Activated CD8-positive, alpha-beta memory T cell treated with anti-CD3 and anti-CD28 coated beads for 4 hours (primary cell): ENCODE results near the gene PHAF1.

Source experiments
- DNase-seq, 2 donors: peaks; one replicate each; pipeline ENCODE4 v3.0.0-alpha.2; 2020; ENCODE audit warnings: low read depth in 2 of 2

The PHAF1 gene

DNA sequence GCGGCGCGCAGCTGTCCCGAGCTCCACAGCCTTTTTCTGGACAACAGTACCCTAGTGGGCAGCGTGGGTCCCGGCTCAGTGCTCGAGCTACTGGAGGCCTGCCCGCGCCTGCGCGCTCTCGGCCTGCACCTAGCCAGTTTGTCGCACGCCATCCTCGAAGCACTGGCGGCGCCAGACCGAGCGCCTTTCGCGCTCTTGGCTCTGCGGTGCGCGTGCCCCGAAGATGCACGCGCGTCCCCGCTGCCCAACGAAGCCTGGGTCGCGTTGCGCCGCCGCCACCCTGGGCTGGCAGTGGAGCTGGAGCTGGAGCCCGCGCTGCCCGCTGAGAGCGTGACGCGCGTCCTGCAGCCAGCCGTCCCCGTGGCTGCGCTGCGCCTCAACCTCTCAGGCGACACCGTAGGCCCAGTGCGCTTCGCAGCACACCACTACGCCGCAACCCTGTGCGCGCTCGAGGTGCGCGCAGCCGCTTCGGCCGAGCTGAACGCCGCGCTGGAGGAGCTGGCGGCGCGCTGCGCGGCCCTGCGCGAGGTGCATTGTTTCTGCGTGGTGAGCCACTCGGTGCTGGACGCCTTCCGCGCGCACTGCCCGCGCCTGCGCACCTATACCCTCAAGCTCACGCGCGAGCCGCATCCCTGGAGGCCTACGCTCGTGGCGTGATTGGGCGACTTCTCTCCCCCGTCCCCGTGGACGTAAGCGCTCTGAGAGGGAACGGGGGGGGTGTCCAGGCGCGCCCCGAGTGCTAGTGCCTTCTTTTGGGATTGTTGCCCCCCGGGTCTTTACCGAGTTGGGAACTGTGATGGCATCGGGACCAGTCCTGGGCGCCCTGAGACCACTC is 53.6 kb downstream of the PHAF1 start:
- DNase-seq = no peak

DNA sequence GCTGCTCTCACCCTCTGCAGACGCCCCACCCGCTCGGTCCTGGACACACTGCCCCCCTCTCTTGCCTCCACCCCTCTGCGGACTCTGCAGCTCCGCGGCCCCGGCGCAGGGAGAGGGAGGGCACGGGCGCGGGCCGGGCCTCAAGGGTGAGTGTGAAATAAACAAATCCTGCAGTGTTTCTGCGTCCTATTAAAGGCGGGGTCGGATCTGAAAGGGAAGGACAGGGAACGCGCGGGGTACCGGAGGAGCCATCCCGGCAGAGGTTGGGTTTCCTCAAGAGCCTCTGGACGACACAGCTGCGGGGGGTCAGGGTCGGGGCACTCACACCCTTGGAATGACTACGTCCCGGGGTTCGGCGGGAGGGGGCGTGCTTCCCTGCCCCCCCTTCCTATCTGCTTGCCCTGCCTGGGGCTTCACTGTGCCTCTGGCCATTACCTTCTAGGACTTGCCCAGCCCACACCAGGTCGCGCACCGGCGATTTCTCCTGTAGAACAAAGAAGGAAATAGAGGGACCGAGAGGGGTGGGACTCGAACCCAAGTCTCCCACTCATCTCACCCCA is 54.3 kb downstream of the PHAF1 start:
- no peak for DNase-seq

DNA sequence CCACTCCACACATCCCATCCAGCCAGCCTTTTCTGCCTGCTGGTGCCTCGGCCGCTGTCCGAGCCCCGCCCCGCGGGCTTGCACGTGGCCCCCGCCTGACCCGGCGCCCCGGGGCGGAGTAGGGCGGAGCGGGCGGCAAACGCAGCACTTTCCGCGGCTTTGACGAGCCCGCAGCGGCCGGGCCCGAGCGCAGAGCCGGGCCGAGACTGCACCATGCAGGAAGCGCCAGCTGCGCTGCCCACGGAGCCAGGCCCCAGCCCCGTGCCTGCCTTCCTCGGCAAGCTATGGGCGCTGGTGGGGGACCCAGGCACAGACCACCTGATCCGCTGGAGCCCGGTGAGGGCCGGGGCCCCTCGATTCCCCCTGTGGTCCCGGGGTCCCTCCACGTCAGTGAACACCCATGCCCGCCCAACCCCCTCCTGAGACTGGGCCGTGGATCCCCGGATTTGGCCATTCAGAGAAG is 54.9 kb downstream of the PHAF1 start, which contains the start of gene HSF4:
HSF4 (plus strand) TSS at position 147 of the 463 bp plus-strand sequence; CDS start at position 214, 67 bp downstream.
- DNase-seq = no peak

DNA sequence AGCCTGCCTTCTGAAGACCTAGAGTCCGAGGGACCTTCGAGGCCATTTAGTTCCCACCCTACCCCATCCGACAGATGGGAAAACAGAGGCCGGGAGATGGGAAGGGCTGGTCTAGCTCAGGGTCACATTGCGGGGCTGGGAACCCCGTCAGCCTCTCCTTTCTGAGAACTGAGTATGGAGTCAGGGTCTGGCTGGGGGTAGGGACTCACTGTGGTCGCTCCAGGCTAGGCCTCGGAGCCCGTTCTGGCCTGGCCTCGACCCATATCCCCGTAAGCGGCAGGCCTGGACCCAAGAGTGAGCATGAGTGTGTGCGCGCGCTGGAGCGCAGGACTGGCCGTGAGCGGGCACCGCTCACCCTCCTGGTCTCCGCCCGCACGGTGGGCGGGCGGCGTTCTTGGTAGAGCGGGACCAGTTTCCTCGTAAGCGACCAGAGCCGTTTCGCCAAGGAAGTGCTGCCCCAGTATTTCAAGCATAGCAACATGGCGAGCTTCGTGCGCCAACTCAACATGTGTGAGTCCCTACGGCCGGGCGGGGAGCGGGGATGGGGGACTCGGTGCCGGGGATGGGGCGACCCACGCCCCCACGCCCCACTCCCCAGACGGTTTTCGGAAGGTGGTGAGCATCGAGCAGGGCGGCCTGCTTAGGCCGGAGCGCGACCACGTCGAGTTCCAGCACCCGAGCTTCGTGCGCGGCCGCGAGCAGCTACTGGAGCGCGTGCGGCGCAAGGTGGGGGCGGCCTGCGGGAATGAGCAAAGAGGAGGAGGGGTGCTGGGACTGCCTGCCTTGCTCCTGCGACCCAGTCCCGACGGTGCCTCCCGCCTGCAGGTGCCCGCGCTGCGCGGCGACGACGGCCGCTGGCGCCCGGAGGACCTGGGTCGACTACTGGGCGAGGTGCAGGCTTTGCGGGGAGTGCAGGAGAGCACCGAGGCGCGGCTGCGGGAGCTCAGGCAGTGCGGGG is 55.7 kb downstream of the PHAF1 start:
- DNase-seq = no peak

DNA sequence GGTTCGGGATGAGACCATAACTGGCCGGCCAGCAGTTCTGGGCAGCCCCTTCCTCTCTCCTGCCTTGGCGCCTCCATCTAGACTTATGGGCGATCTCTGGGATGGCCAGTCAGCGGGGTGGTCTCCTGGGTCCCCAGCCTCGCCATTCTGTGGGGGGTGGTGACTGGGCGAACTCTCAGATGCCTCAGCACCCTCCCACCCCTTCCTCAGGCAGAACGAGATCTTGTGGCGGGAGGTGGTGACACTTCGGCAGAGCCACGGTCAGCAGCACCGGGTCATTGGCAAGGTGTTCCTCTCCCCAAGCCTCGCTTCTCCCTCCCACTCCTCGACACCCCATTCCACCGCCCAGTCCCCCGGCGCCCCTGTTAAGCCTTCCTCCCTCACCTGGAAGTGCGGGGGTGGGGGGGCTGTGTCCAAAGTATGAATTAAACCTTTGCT is 56.4 kb downstream of the PHAF1 start:
- no peak for DNase-seq

DNA sequence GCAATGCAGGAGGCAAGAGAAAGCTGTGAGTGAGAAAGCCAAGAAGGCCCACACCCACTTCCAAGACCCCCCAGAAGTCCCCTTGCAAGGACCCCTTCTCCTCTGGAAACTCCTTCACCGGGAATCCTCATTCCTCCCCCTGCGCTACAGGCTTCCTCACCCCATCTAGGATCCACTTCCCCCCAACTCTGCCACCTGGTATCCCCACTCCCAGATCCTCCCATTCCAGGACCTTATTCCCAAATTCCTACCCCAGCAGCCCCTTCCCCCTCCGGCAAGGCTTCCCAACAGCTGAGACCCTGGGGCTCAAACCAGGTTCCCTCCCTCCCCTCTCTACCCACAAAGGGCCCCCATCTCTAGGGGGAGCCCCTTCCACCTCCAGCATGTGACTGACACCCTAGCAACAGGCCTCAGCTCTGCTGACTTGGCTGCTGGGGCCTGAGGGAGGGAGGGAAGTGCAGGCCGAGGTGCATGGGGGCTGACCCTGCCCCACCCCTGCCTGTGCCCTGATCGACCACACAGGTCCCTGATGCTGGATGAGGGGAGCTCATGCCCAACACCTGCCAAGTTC is 56.9 kb downstream of the PHAF1 start:
- no peak for DNase-seq

DNA sequence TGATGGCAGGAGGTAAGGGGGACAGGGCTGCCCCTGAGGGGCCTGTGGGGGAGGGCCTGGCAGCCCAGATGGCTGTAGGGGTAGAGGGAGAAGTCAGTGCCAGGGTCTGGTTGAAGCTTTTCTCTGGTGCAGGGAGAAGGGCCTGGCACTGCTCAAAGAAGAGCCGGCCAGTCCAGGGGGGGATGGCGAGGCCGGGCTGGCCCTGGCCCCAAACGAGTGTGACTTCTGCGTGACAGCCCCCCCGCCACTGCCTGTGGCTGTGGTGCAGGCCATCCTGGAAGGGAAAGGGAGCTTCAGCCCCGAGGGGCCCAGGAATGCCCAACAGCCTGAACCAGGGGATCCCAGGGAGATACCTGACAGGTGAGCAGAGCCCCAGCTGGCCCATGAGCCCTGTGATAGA is 57.8 kb downstream of the PHAF1 start:
- DNase-seq = no peak

DNA sequence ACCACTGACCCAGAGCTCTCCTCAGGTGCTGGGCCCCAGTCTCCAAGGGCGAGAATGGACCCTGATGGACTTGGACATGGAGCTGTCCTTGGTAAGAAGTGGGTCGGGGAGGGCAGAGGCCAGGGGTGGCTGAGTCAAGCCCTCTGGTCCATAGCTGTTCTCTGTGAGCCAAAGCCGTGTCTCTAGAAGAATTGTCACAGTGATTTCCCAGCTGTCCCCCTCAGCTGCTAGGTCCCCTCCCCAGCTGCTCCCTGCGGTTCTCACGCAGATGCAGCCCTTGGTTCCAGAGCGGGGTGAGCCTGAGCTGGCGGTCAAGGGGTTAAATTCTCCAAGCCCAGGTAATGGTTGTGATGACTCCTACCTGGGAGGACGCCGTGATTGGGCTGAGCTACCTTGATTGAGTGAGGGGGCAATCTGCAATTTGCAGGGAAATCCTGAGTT is 59.3 kb downstream of the PHAF1 start:
- DNase-seq = no peak

DNA sequence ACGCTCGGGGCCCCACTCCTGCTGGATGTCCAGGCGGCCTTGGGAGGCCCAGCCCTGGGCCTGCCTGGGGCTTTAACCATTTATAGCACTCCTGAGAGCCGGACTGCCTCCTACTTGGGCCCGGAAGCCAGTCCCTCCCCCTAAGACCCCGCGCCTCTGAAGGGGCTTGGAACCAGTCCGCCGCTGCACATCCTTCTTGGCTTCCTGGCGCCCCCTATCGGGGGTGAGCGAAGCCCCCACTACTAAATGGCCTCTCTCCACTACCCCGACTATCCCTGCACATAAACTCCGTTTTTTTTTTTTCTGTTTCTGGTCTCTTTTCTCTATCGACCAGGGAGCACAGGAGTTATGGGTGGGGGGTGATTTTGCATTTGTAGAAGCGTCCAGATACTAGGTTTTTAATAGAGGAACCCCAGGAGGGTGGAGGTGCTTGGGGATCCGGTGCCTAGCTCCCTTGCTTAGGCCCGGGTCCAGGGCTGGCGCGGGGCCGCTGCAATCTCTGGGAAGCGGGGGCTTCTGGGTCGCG is 60.0 kb downstream of the PHAF1 start:
- DNase-seq = no peak

DNA sequence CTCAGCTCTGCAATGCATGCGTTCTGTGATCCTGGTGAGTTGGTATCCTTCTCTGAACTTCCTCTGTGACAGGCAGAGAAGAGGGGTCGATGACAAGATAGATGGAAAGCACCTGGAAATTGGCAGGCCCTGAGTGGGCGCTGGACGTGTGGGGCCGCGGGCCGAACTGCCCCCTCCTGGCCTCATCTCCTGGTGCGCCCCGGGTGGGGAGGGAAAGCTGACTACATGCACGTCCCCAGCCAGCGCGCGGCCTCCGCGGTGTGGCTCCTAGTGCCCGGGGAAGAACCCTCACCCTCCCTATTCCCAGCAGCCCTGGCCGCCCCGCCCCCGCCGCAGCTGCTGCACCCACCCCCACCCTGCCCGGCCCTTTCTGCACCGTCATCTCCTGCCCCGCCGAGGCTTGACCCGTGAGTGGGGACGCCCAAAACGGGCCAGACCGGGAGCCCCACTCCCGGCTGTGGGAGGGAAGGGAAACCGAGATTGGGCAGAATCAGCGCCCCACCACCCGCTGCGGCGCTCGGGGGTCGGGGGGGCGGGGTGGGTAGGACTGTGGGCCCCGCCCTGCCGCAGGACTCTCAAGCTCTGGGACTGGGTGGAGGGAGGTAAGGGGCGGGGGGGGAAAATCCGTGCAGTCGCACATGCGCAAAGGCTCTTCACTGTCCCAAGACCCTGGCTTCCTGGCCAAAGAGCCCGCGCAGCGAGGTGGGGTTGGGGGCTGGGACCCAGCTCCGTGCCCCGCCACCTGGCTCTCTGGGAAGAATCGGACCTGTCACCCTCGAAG is 60.6 kb downstream of the PHAF1 start, which contains the start of gene NOL3:
NOL3 (plus strand) TSS at position 371 of the 781 bp plus-strand sequence.
- DNase-seq = no peak

DNA sequence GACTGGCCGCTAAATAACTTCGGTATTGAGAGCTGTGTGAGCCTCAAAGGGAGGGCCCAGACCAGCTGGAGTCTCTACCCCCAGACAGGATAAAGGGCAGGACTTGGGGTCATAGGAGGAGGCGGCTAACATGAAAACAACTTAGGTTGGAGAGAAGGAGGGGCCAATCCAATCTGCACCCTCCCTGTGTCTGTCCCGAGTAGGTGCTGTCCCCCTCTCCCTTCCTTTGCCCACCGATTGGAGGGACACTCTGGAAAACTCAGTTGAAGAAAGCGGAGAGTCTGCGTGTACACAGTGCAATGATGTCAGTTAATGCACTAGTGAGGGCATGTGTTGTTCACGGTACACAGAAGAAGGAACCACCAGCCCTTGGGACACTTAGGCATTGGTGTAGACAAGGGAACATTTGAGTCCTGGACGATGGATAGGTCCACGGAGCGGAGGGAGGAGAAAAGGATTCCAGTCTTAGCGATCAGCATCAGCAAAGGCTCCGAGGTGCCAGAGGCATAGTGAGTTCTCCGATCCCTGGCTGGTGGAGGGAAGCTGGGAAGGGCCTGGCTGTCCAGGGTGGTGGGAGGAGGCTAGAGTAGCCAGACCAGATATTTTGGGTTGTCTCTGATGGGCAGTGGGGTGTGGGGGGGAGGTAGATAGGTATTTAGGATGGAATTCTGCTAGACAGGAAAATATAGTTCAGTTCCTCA is 61.4 kb downstream of the PHAF1 start:
- no peak for DNase-seq

DNA sequence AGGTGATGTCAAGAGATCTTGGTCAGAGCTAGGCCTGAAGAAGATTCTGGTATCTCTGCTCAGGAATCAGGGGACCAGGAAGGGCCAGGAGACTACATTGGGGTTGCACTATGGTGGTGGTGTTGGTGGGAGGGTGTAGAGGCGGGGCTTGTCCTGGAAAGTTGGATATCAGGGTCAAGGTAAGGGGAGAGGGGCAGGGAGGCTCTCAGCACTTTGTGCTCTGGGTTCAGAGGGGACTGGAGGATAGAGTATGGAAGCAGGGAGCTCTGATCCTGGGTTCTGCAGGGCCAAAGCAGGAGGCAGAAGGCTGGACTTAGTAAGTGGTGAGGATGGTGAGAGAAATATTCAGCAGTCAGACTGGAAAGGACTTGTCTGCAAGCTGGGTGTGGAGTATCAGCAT is 63.6 kb downstream of the PHAF1 start:
- no peak for DNase-seq

DNA sequence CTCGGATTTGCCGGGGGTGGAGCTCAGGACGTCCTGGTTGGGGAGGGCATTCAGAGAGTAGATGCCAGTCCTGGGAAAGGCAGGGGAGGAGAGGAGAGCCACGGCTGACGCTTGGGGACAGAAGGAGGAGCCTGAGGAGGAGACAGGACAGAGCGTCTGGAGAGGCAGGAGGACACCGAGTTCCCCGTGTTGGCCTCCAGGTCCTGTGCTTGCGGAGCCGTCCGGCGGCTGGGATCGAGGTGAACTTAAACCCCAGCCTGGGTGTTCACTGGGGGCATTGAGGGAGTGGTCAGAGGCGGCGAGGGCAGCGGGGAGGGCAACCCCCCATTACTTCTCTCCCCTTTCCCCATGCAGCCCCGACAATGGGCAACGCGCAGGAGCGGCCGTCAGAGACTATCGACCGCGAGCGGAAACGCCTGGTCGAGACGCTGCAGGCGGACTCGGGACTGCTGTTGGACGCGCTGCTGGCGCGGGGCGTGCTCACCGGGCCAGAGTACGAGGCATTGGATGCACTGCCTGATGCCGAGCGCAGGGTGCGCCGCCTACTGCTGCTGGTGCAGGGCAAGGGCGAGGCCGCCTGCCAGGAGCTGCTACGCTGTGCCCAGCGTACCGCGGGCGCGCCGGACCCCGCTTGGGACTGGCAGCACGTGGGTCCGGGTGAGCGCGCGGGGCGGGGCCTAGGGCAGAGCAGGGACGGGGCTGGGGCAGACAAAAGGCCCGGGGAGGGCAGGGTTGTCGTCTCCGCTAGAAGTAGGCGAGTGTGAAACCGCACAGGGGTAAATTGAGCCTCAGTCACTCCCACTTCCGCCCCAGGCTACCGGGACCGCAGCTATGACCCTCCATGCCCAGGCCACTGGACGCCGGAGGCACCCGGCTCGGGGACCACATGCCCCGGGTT is 64.3 kb downstream of the PHAF1 start:
- DNase-seq = no peak

DNA sequence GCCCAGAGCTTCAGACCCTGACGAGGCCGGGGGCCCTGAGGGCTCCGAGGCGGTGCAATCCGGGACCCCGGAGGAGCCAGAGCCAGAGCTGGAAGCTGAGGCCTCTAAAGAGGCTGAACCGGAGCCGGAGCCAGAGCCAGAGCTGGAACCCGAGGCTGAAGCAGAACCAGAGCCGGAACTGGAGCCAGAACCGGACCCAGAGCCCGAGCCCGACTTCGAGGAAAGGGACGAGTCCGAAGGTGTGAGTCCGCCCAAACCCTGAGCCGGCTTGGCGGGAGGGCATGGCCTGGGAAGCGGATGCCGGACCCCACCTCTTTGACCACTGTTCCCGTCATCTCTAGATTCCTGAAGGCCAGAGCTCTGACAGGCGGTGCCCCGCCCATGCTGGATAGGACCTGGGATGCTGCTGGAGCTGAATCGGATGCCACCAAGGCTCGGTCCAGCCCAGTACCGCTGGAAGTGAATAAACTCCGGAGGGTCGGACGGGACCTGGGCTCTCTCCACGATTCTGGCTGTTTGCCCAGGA is 65.0 kb downstream of the PHAF1 start:
- no peak for DNase-seq

DNA sequence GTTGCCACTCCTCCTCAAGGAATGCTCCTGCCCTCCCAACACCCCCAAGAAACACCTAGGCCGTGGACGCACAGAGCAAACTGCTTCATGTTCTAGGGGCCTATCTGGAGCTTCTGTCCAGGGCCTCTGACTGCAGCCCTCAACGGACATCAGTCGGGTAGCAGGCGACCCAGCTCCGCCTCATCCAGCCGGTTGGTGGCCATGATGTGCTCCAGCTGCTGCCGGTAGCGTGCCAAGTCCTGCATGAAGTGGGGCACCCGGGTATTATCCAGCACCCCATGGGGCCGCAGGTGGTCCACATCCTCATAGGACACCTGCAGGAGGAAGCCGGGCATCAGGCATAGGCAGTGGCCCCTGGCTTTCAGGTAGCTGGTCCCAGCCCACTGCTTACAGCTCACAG is 66.9 kb downstream of the PHAF1 start:
- no peak for DNase-seq

DNA sequence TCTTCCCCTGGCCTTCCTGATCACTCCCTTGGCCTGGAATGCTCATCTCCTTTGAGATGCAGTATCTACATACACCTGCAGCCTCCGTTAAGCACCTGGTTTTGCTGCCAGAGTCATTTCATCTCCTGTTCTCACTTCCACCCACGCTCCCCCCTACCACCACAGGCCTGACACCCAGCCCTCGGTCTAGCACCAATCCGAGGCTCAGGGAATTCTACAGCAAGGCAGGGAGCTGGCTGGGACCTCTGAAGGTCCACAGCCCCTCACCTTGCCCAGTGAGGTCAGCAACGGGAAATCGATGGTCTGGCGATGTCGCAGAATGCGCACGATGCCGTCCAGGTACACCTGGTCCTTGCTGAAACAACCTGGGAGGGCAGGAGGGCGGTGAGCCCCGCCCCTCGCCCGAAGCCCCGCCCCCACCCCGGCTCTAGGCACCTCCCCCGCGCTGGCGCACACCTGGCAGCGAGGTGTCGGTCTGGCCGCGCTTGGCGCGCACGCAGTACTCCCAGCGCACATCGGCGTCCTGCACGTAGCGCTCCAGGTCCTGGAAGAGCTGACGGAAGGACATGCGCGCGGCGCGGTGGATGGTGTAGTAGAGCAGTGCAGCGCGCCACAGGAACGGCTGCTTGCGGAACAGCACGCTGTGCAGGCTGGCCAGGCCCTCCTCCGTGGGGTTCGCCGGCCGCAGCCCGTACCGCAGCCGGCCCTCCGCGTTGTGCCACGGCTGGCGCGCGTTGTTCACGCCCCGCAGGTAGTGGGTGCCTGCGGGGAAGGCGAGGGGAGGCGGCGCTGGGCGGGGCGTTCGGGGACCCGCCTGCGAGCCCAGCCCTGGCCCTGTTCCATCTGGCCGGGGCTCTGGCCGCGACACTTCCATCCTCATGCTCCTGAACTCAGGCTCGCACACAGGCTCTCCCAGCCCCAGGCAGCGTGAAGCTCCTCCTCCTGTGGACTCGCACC is 68.3 kb downstream of the PHAF1 start:
- DNase-seq = no peak

DNA sequence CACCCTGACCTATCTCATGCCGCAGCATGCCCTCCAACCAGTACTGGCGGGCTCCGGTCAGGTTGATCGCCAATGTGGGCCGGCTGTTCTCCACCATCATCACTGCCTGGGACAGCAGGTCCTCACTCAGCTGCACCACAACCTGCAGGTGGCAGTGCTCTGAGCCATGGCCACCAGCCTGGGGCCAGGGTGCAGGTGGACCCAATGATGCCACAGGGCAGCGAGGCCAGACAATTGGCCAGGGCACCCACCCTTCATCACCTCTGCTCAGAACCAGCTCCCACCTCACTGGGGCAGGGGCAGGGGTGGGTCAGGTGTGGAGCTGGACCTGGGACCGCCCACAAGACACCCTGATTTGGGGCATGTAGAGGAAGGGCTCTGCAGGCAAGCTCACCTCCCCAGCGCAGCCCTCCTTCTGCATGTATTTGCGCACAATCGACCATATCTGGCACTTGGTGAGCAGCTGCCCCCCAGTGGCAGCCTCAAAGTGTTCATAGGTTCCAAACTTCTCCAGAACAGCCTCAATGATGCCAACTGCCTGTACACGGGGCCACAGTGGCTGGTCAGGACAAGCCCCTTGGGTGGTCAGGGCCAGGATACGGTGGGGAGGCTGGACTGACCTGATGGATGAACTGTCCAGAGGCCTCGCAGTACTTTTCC is 69.8 kb downstream of the PHAF1 start:
- no peak for DNase-seq
